OCI-LY7 (cell line): ENCODE data around the gene C18orf32. TPM values are rescaled to one million over a fixed set of nuclear protein-coding genes. Genes with fewer than 3 reads are reported as not detected.

Source experiments
- BruUV-seq: library from RNA; stranded (reverse); fragments of 400-500 nt; replicated peaks from 2 replicates; lab custom pipeline; 2021; lab: Mats Ljungman, UMichigan
- CTCF ChIA-PET: fragments of 300-600 bp; sonication (Branson Sonifier 250); formaldehyde crosslinking; loops from one replicate; lab custom pipeline; 2022; ENCODE audit warnings: antibody characterized with exemption; ENCODE audit not compliant: unreplicated experiment; lab: Charles Lee
- POLR2A ChIA-PET: fragments of 300-600 bp; sonication (Branson Sonifier 250); formaldehyde crosslinking; loops from one replicate; lab custom pipeline; 2022; ENCODE audit warnings: antibody characterized with exemption; lab: Charles Lee
- DNase-seq: peaks from one replicate; pipeline ENCODE4 v3.0.0-alpha.2; 2015; ENCODE audit warnings: low spot score
- H2AFZ ChIP-seq: fragments of 200-600 bp; sonication (generic), shearing (Covaris generic); 2 replicates; pipeline ENCODE4 v1.6.1; 2014; ENCODE audit warnings: mild to moderate bottlenecking, antibody characterized with exemption, low read length, moderate library complexity
- H3K27ac ChIP-seq: fragments of 200-600 bp; sonication (generic); 2 replicates; pipeline ENCODE4 v1.5.1; 2014; ENCODE audit warnings: mixed run types, low read depth, mild to moderate bottlenecking, moderate library complexity, low read length, inconsistent platforms; ENCODE audit not compliant: poor library complexity, severe bottlenecking
- H3K36me3 ChIP-seq: fragments of 200-600 bp; sonication (generic); 2 replicates; pipeline ENCODE4 v1.6.1; 2014; ENCODE audit warnings: mild to moderate bottlenecking, antibody characterized with exemption, low read length, moderate library complexity, mixed read lengths; ENCODE audit not compliant: insufficient read depth
- H3K4me1 ChIP-seq: fragments of 200-600 bp; sonication (generic); 2 replicates; pipeline ENCODE4 v1.5.1; 2014; ENCODE audit warnings: mild to moderate bottlenecking, low read length; ENCODE audit not compliant: insufficient read depth, poor library complexity, severe bottlenecking
- H3K4me2 ChIP-seq: fragments of 200-600 bp; sonication (generic); 2 replicates; pipeline ENCODE4 v1.6.1; 2014; ENCODE audit warnings: mild to moderate bottlenecking, low read length
- H3K4me3 ChIP-seq: fragments of 200-600 bp; sonication (generic); 2 replicates; pipeline ENCODE4 v1.5.1; 2014; ENCODE audit warnings: mild to moderate bottlenecking, low read depth, low read length; ENCODE audit not compliant: poor library complexity, severe bottlenecking
- H3K79me2 ChIP-seq: fragments of 200-600 bp; sonication (generic); 2 replicates; pipeline ENCODE4 v1.6.1; 2016; ENCODE audit warnings: low read depth, mild to moderate bottlenecking, low read length, moderate library complexity, mixed read lengths; ENCODE audit not compliant: insufficient read depth
- H3K9me2 ChIP-seq: fragments of 200-600 bp; sonication (generic); 2 replicates; pipeline ENCODE4 v1.6.1; 2016; ENCODE audit warnings: mild to moderate bottlenecking, low read length, mixed read lengths; ENCODE audit not compliant: insufficient read depth
- H3K9me3 ChIP-seq: fragments of 200-600 bp; sonication (generic); 2 replicates; pipeline ENCODE4 v1.6.1; 2014; ENCODE audit warnings: mild to moderate bottlenecking, mixed run types, low read length, mixed read lengths
- H4K20me1 ChIP-seq: fragments of 200-600 bp; sonication (generic); 2 replicates; pipeline ENCODE4 v1.6.1; 2014; ENCODE audit warnings: mild to moderate bottlenecking, antibody characterized with exemption, low read length, moderate library complexity, mixed read lengths; ENCODE audit not compliant: insufficient read depth
- CTCF ChIP-seq: fragments of 200-600 bp; sonication (generic); conservative IDR thresholded peaks from 2 replicates; pipeline ENCODE4 v1.5.1; 2014; ENCODE audit warnings: mild to moderate bottlenecking, antibody characterized with exemption, low read length, moderate library complexity, mixed read lengths
- EZH2phosphoT487 ChIP-seq: fragments of 200-600 bp; sonication (generic); IDR thresholded peaks from 2 replicates; pipeline ENCODE4 v1.6.1; 2018; ENCODE audit warnings: low read depth, borderline replicate concordance, mild to moderate bottlenecking, mixed run types, antibody characterized with exemption, low read length, moderate library complexity, mixed read lengths
- intact Hi-C: fragments of 100-400 bp; cut with micrococcal nuclease; formaldehyde crosslinking; loops from one replicate; pipeline ENCODE4 v1.10.0; 2022; ENCODE audit not compliant: unreplicated experiment
- total RNA-seq, 2 experiments: library from RNA; depleted of rRNA in 1 of 2; stranded (reverse); fragments of >200 nt in 1 of 2; shearing (Covaris generic) in 1 of 2; gene quantifications; 2 replicates each; pipeline ENCODE4 v1.2.3, GENCODE V29; 2014 to 2022

The C18orf32 gene
- total RNA-seq, 2 experiments from 2014 or later, result 6.8 to 11.1 TPM

GRCh38 chr18:49525981-49526380 lies 38.9 kb upstream of the C18orf32 start:
- Histone ChIP-seq H3K4me3 (no peak overlapping the region), H3K79me2 (no peaks in the 10 kb centered on the region), H3K27ac (no peak overlapping the region), H3K9me3 (no peaks in the 10 kb centered on the region), H3K4me1 (no peaks in the 10 kb centered on the region), H3K9me2 (no peaks in the 10 kb centered on the region), H2AFZ (no peak overlapping the region), H3K36me3 (no peaks in the 10 kb centered on the region), H3K4me2 (no peak overlapping the region), H4K20me1 (no peaks in the 10 kb centered on the region)
- intact Hi-C loops, result no loop called here
- CTCF ChIA-PET, result no interaction called here
- DNase-seq, result no peak
- no TSS peak for BruUV-seq
- TF ChIP-seq CTCF, result no peak
- no peak for TF ChIP-seq EZH2phosphoT487
- POLR2A ChIA-PET, result no interaction called here

DNA sequence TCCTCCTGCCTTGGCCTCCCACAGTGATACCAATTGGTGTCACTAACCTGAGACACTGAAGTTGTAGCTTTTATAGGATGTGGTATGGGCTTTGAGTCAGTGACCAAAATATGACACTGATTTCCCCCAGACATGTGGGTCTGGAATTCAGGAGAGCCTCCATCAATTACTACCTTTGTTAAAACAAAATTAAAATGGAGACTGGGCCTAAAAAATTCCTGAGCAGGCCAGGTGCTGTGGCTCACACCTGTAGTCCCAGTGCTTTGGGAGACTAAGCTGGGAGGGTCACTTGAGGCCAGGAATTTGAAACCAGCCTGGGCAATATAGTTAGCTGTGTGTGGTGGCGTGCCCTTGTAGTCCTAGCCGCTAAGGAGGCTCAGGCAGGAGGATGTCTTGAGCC lies 37.9 kb upstream of the C18orf32 start:
- intact Hi-C loops, result no loop called here
- no TSS peak for BruUV-seq

More for the DNA sequence above, 37.9 kb upstream of the C18orf32 start:
- no peak for TF ChIP-seq CTCF
- no peak for TF ChIP-seq EZH2phosphoT487
- DNase-seq, result no peak
- Histone ChIP-seq H3K79me2 (no peaks in the 10 kb centered on the region), H2AFZ (no peak overlapping the region), H3K9me2 (no peaks in the 10 kb centered on the region), H3K4me2 (no peak overlapping the region), H4K20me1 (no peaks in the 10 kb centered on the region), H3K4me3 (no peak overlapping the region), H3K27ac (no peak overlapping the region), H3K9me3 (no peaks in the 10 kb centered on the region), H3K4me1 (no peaks in the 10 kb centered on the region), H3K36me3 (no peaks in the 10 kb centered on the region)
- ChIA-PET CTCF (no interaction called here), POLR2A (no interaction called here)
